NCI-H2227 (cell line): ENCODE results near the gene NPAS4.

Source experiments
- DNase-seq: peaks from one replicate; lab custom pipeline; 2025; ENCODE audit not compliant: unreplicated experiment; lab: John Stamatoyannopoulos, UW

NPAS4 gene

GRCh38 chr11:66475349-66476172, 54.7 kb downstream of the NPAS4 start:
- DNase-seq: no peak
